Small intestine (tissue), 7 donors: Measurements from ENCODE around the gene SPATA6. TPM values are rescaled to one million over a fixed set of nuclear protein-coding genes. Genes with fewer than 3 reads are reported as not detected.

ENCODE experiments used
- DNase-seq, 2 donors: peaks; one replicate each; pipeline versions ENCODE4 v3.0.0 to v3.0.0-alpha.2; 2013
- FAIRE-seq: peaks from 2 replicates; lab custom pipeline; 2012; peaks lifted over from hg19 to GRCh38; lab: Jason Lieb, UNC
- H3K27ac ChIP-seq, 3 donors: one replicate each; pipeline ENCODE4 v1.5.1; 2013; ENCODE audit warnings: low read length in 2 of 3, mild to moderate bottlenecking in 2 of 3, control low read depth in 1 of 3, inconsistent platforms in 1 of 3, low read depth in 1 of 3, moderate library complexity in 1 of 3
- H3K27me3 ChIP-seq, 3 donors: one replicate each; pipeline ENCODE4 v1.6.1; 2013; ENCODE audit warnings: low read length in 3 of 3, inconsistent platforms in 1 of 3; ENCODE audit not compliant: control insufficient read depth in 3 of 3, insufficient read depth in 3 of 3
- H3K36me3 ChIP-seq, 3 donors: one replicate each; pipeline ENCODE4 v1.6.1; 2013; ENCODE audit warnings: low read length in 3 of 3, inconsistent platforms in 1 of 3, low read depth in 1 of 3, mild to moderate bottlenecking in 1 of 3, moderate library complexity in 1 of 3; ENCODE audit not compliant: control insufficient read depth in 3 of 3, insufficient read depth in 2 of 3
- H3K4me1 ChIP-seq, 3 donors: one replicate each; pipeline ENCODE4 v1.6.1; 2013; ENCODE audit warnings: low read length in 2 of 3, inconsistent platforms in 1 of 3, low read depth in 1 of 3, mild to moderate bottlenecking in 1 of 3, moderate library complexity in 1 of 3; ENCODE audit not compliant: control insufficient read depth in 3 of 3, insufficient read depth in 2 of 3
- H3K4me3 ChIP-seq, 3 donors: one replicate each; pipeline ENCODE4 v1.5.1; 2013; ENCODE audit warnings: low read length in 3 of 3, control low read depth in 1 of 3, inconsistent platforms in 1 of 3, low read depth in 1 of 3, mild to moderate bottlenecking in 1 of 3, moderate library complexity in 1 of 3
- H3K9me3 ChIP-seq, 2 donors: one replicate each; pipeline ENCODE4 v1.6.1; 2013; ENCODE audit warnings: low read depth in 1 of 2, low read length in 1 of 2; ENCODE audit not compliant: control insufficient read depth in 2 of 2, insufficient read depth in 1 of 2
- WGBS, 3 donors: extraction: QIAGEN DNeasy Blood & Tissue Kit; methylation state at CpG; one replicate each; pipeline ENCODE4 v1.1.7; 2013; 5-methylcytosine and 5-hydroxymethylcytosine counted together
- polyA plus RNA-seq, 4 donors: library from polyadenylated mRNA; stranded (reverse) in 3 of 4; unstranded in 1 of 4; fragments of 200-250 nt in 3 of 4; fragments of 120-200 nt in 1 of 4; gene quantifications; one replicate each; pipeline versions ENCODE4 v1.2.1 to v1.2.3, GENCODE V29; 2013
- donor health status: healthy with polysubstance abuse.
- donor health status: control.
- donor health status: control.
- donor health status: Bipolar disorder and iron deficiency.
- donor health status: healthy.

Gene SPATA6
- polyA plus RNA-seq, 4 donors, result 2.5 to 6.2 (median 3.1) TPM

- no peaks in the 10 kb centered on the region for H3K27me3 ChIP-seq
- FAIRE-seq (no peak), DNase-seq (peak in 1 of 2 donors; percentile 36)
- H3K4me3 ChIP-seq, result no peak overlapping the region
- no peaks in the 10 kb centered on the region for H3K9me3 ChIP-seq
- peaks cover 11 to 42% (median 17%) of the 10 kb centered on the region in 3 donors for H3K4me1 ChIP-seq
- 52 to 70% (median 67%) methylated on average over 3 of the region's 3 CpGs for WGBS, 3 donors
- H3K27ac ChIP-seq, result peak overlapping the region in 1 of 3 donors; percentile 71
- peaks cover 0 to 19% (median 3%) of the 10 kb centered on the region in 3 donors for H3K36me3 ChIP-seq
These were observed 220.2 kb downstream of the SPATA6 start for GRCh38 chr1:48251821-48252220.

GRCh38 chr1:48251323-48251722 lies 220.7 kb downstream of the SPATA6 start:
- no peak overlapping the region for H3K4me3 ChIP-seq
- peak overlapping the region; percentile 17 to 84 (median 71) for H3K27ac ChIP-seq
- no peaks in the 10 kb centered on the region for H3K9me3 ChIP-seq
- peaks cover 0 to 24% (median 3%) of the 10 kb centered on the region in 3 donors for H3K36me3 ChIP-seq
- peaks cover 11 to 45% (median 17%) of the 10 kb centered on the region in 3 donors for H3K4me1 ChIP-seq
- FAIRE-seq (no peak), DNase-seq (no peak)
- 71 to 92% (median 83%) methylated on average over 2 of the region's 2 CpGs for WGBS, 3 donors
- H3K27me3 ChIP-seq, result no peaks in the 10 kb centered on the region

- DNase-seq, result peak; percentile 83 to 96
- Histone ChIP-seq H3K27ac (peak overlapping the region; percentile 71 to 84 (median 76)), H3K27me3 (no peaks in the 10 kb centered on the region), H3K4me1 (peaks cover 11 to 45% (median 17%) of the 10 kb centered on the region in 3 donors), H3K9me3 (no peaks in the 10 kb centered on the region), H3K4me3 (no peak overlapping the region), H3K36me3 (peaks cover 0 to 25% (median 2%) of the 10 kb centered on the region in 3 donors)
- WGBS, 3 donors, result 11 to 36% (median 28%) methylated on average over 3 of the region's 3 CpGs
- FAIRE-seq, result no peak
These were observed 221.4 kb downstream of the SPATA6 start for GRCh38 chr1:48250572-48250971.

GRCh38 chr1:48249868-48250267 lies 222.1 kb downstream of the SPATA6 start:
- Histone ChIP-seq H3K9me3 (no peaks in the 10 kb centered on the region), H3K4me1 (peaks cover 11 to 45% (median 17%) of the 10 kb centered on the region in 3 donors), H3K27ac (peak overlapping the region in 2 of 3 donors; percentile 2 to 27), H3K27me3 (no peaks in the 10 kb centered on the region), H3K4me3 (no peak overlapping the region), H3K36me3 (peaks cover 0 to 30% (median 2%) of the 10 kb centered on the region in 3 donors)
- FAIRE-seq, result no peak
- WGBS, 3 donors, result 58 to 79% (median 68%) methylated on average over 3 of the region's 3 CpGs
- peak in 1 of 2 donors; percentile 34 for DNase-seq

GRCh38 chr1:48248356-48248755 lies 223.6 kb downstream of the SPATA6 start:
- FAIRE-seq (no peak), DNase-seq (peak; percentile 45 to 84)
- Histone ChIP-seq H3K27me3 (no peaks in the 10 kb centered on the region), H3K36me3 (peaks cover 0 to 34% (median 2%) of the 10 kb centered on the region in 3 donors), H3K27ac (peak overlapping the region in 2 of 3 donors; percentile 6 to 49), H3K4me3 (no peak overlapping the region), H3K9me3 (no peaks in the 10 kb centered on the region), H3K4me1 (peaks cover 11 to 42% (median 15%) of the 10 kb centered on the region in 3 donors)
- WGBS, 3 donors, result 57 to 85% (median 77%) methylated on average over 4 of the region's 4 CpGs

- Histone ChIP-seq H3K9me3 (no peaks in the 10 kb centered on the region), H3K4me1 (peaks cover 8 to 41% (median 15%) of the 10 kb centered on the region in 3 donors), H3K4me3 (no peak overlapping the region), H3K27ac (peak overlapping the region in 2 of 3 donors; percentile 28 to 69), H3K27me3 (no peaks in the 10 kb centered on the region), H3K36me3 (peaks cover 0 to 45% (median 8%) of the 10 kb centered on the region in 3 donors)
- DNase-seq (peak; percentile 27 to 91), FAIRE-seq (no peak)
- 24 to 58% (median 39%) methylated on average over 1 of the region's 1 CpG for whole genome bisulfite sequencing, 3 donors
These were observed 225.3 kb downstream of the SPATA6 start for GRCh38 chr1:48246727-48247126.

Other genes starting within 250 kb of the SPATA6 start
- 100 to 1,000 TPM in 3 of 4 donors, 10 to 100 TPM in 1; 22.3 to 372 (median 165) TPM for gene SLC5A9, start 249.5 kb downstream of the SPATA6 start, polyA plus RNA-seq